Measurements from ENCODE around the gene NOTUM.

GRCh38 chr17:81987161-81987770 lies 26.3 kb upstream of the NOTUM start:
- TF ChIP-seq, protein P1, sequence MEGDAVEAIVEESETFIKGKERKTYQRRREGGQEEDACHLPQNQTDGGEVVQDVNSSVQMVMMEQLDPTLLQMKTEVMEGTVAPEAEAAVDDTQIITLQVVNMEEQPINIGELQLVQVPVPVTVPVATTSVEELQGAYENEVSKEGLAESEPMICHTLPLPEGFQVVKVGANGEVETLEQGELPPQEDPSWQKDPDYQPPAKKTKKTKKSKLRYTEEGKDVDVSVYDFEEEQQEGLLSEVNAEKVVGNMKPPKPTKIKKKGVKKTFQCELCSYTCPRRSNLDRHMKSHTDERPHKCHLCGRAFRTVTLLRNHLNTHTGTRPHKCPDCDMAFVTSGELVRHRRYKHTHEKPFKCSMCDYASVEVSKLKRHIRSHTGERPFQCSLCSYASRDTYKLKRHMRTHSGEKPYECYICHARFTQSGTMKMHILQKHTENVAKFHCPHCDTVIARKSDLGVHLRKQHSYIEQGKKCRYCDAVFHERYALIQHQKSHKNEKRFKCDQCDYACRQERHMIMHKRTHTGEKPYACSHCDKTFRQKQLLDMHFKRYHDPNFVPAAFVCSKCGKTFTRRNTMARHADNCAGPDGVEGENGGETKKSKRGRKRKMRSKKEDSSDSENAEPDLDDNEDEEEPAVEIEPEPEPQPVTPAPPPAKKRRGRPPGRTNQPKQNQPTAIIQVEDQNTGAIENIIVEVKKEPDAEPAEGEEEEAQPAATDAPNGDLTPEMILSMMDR (IDR thresholded peaks at IDR 0.05; ENCODE audit: borderline replicate concordance, extremely low read depth, low read length, poor library complexity, severe bottlenecking): no peak
- no peak for TF ChIP-seq EZH2 (IDR thresholded peaks at IDR 0.05; ENCODE audit: borderline replicate concordance, low read depth, low read length, severe bottlenecking)

Measured in DND-41 (cell line).